ENCODE results near the gene BACE2. TPM values are rescaled to one million over a fixed set of nuclear protein-coding genes. Genes with fewer than 3 reads are reported as not detected.

The BACE2 gene
- total RNA-seq, 1 donor from 2014 or later = 20.9 TPM

- intact Hi-C loops (cut with DNase I) = no loop called here
- no peak for TF ChIP-seq CTCF (IDR thresholded peaks at IDR 0.05)
Observed at GRCh38 chr21:41219498-41220207, 51.7 kb downstream of the BACE2 start.

GRCh38 chr21:41220208-41220733 lies 52.3 kb downstream of the BACE2 start:
- no peak overlapping the region for H3K27ac ChIP-seq
- H3K36me3 ChIP-seq = no peaks in the 10 kb centered on the region
- intact Hi-C loops (cut with DNase I) = no loop called here
- no peak for DNase-seq
- TF ChIP-seq CTCF (IDR thresholded peaks at IDR 0.05) = no peak
- ATAC-seq = no peak
- H3K27me3 ChIP-seq = no peaks in the 10 kb centered on the region
- no peak overlapping the region for H3K4me3 ChIP-seq
- no peaks in the 10 kb centered on the region for H3K4me1 ChIP-seq
- no peaks in the 10 kb centered on the region for H3K9me3 ChIP-seq

More at GRCh38 chr21:41219498-41220207, 51.7 kb downstream of the BACE2 start:
- H3K36me3 ChIP-seq = no peaks in the 10 kb centered on the region
- H3K9me3 ChIP-seq = no peaks in the 10 kb centered on the region
- no peak overlapping the region for H3K27ac ChIP-seq
- H3K4me1 ChIP-seq = no peaks in the 10 kb centered on the region
- H3K27me3 ChIP-seq = no peaks in the 10 kb centered on the region
- no peak for DNase-seq
- H3K4me3 ChIP-seq = no peak overlapping the region
- ATAC-seq = no peak

GRCh38 chr21:41222247-41223068 lies 54.5 kb downstream of the BACE2 start:
- ATAC-seq (peak; percentile 23), DNase-seq (no peak)
- intact Hi-C loops (cut with DNase I) = no loop called here
- TF ChIP-seq CTCF (IDR thresholded peaks at IDR 0.05) = no peak
- Histone ChIP-seq H3K9me3 (no peaks in the 10 kb centered on the region), H3K4me3 (no peak overlapping the region), H3K27ac (no peak overlapping the region), H3K4me1 (no peaks in the 10 kb centered on the region), H3K27me3 (no peaks in the 10 kb centered on the region), H3K36me3 (no peaks in the 10 kb centered on the region)

- DNase-seq (no peak), ATAC-seq (no peak)
- Histone ChIP-seq H3K27me3 (no peaks in the 10 kb centered on the region), H3K36me3 (no peaks in the 10 kb centered on the region), H3K4me3 (no peak overlapping the region), H3K27ac (no peak overlapping the region), H3K4me1 (no peaks in the 10 kb centered on the region), H3K9me3 (no peaks in the 10 kb centered on the region)
- no peak for TF ChIP-seq CTCF (IDR thresholded peaks at IDR 0.05)
- intact Hi-C loops (cut with DNase I) = no loop called here
Observed at GRCh38 chr21:41226853-41227252, 58.9 kb downstream of the BACE2 start.

GRCh38 chr21:41227357-41228005 lies 59.5 kb downstream of the BACE2 start:
- no peak for TF ChIP-seq CTCF (IDR thresholded peaks at IDR 0.05)
- no peaks in the 10 kb centered on the region for H3K27me3 ChIP-seq
- H3K27ac ChIP-seq = no peak overlapping the region
- H3K36me3 ChIP-seq = no peaks in the 10 kb centered on the region
- intact Hi-C loops (cut with DNase I) = no loop called here
- no peak overlapping the region for H3K4me3 ChIP-seq
- DNase-seq (no peak), ATAC-seq (no peak)
- no peaks in the 10 kb centered on the region for H3K4me1 ChIP-seq
- H3K9me3 ChIP-seq = no peaks in the 10 kb centered on the region
